GM06990 (cell line): ENCODE measurements around the gene PID1.

Source experiments
- DNase-seq: peaks from one replicate; pipeline ENCODE4 v3.0.0-alpha.2; 2011; ENCODE audit not compliant: insufficient read length; ENCODE audit errors: extremely low read depth
- H3K27me3 ChIP-seq: replicated peaks from 2 replicates; pipeline ENCODE4 v1.6.0; 2011; ENCODE audit warnings: low read length; ENCODE audit not compliant: control insufficient read depth, insufficient read depth
- H3K36me3 ChIP-seq: 2 replicates; pipeline ENCODE4 v1.5.1; 2011; ENCODE audit warnings: low read length; ENCODE audit not compliant: control insufficient read depth, insufficient read depth
- H3K4me3 ChIP-seq: replicated peaks from 2 replicates; pipeline ENCODE4 v1.5.1; 2011; ENCODE audit warnings: low read depth, mild to moderate bottlenecking, control low read depth, low read length
- TF ChIP-seq, protein P1 (sequence below): IDR thresholded peaks from 2 replicates; pipeline ENCODE4 v1.5.1; 2011; ENCODE audit warnings: low read length, control low read depth, mild to moderate bottlenecking, inconsistent platforms; ENCODE audit not compliant: insufficient read depth, poor library complexity, severe bottlenecking

PID1 gene

GRCh38 chr2:229175497-229175863 lies 95.6 kb downstream of the PID1 start:
- Histone ChIP-seq H3K4me3 (no peak overlapping the region), H3K27me3 (no peaks in the 10 kb centered on the region), H3K36me3 (no peaks in the 10 kb centered on the region)
- no peak for DNase-seq
- TF ChIP-seq, protein P1, sequence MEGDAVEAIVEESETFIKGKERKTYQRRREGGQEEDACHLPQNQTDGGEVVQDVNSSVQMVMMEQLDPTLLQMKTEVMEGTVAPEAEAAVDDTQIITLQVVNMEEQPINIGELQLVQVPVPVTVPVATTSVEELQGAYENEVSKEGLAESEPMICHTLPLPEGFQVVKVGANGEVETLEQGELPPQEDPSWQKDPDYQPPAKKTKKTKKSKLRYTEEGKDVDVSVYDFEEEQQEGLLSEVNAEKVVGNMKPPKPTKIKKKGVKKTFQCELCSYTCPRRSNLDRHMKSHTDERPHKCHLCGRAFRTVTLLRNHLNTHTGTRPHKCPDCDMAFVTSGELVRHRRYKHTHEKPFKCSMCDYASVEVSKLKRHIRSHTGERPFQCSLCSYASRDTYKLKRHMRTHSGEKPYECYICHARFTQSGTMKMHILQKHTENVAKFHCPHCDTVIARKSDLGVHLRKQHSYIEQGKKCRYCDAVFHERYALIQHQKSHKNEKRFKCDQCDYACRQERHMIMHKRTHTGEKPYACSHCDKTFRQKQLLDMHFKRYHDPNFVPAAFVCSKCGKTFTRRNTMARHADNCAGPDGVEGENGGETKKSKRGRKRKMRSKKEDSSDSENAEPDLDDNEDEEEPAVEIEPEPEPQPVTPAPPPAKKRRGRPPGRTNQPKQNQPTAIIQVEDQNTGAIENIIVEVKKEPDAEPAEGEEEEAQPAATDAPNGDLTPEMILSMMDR: no peak

GRCh38 chr2:229174794-229175496 lies 96.1 kb downstream of the PID1 start:
- DNase-seq: no peak
- TF ChIP-seq, protein P1: no peak
- no peaks in the 10 kb centered on the region for H3K27me3 ChIP-seq

GRCh38 chr2:229173825-229174359 lies 97.2 kb downstream of the PID1 start:
- Histone ChIP-seq H3K27me3 (no peaks in the 10 kb centered on the region), H3K36me3 (no peaks in the 10 kb centered on the region), H3K4me3 (no peak overlapping the region)
- DNase-seq: no peak
- TF ChIP-seq, protein P1: no peak

More at GRCh38 chr2:229174794-229175496, 96.1 kb downstream of the PID1 start:
- H3K4me3 ChIP-seq: no peak overlapping the region
- no peaks in the 10 kb centered on the region for H3K36me3 ChIP-seq

DNA sequence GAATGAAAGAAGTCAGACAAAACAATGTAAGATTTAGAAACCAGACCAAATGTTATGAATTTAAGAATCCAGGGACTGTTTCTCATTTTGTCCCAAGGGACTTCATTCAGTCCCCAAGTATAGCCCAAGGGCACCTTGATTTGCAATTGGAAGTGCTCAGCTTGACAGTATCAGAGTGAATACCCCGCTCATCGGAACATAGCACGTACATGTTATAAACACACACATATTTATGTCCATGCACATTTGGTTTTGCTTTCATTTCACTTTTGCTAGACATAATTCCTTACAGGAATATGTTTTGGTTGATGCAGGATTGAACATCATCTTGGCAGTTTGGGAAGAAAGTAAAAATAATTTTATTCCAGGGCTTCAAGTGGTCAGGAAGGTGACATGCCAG lies 100.2 kb downstream of the PID1 start:
- Histone ChIP-seq H3K27me3 (no peaks in the 10 kb centered on the region), H3K36me3 (no peaks in the 10 kb centered on the region), H3K4me3 (no peak overlapping the region)
- DNase-seq: no peak
- TF ChIP-seq, protein P1: no peak

- no peaks in the 10 kb centered on the region for H3K36me3 ChIP-seq
- TF ChIP-seq, protein P1: no peak
- H3K27me3 ChIP-seq: no peaks in the 10 kb centered on the region
- no peak for DNase-seq
- H3K4me3 ChIP-seq: no peak overlapping the region
Observed at GRCh38 chr2:229170171-229170570, 100.9 kb downstream of the PID1 start.
